GM18499 (cell line): ENCODE data around the gene ALB.

Source experiments
- ATAC-seq: cut with Tn5 transposase; IDR thresholded peaks from one replicate; pipeline ENCODE4 v1.9.1; 2021; ENCODE audit warnings: moderate number of reproducible peaks; ENCODE audit not compliant: insufficient read depth, unreplicated experiment

ALB gene

GRCh38 chr4:73447671-73448070 lies 43.6 kb downstream of the ALB start:
- ATAC-seq: no peak

GRCh38 chr4:73448448-73449203 lies 44.5 kb downstream of the ALB start:
- no peak for ATAC-seq

GRCh38 chr4:73450398-73451004 lies 46.4 kb downstream of the ALB start:
- ATAC-seq: no peak

- no peak for ATAC-seq
These were observed 47.3 kb downstream of the ALB start for GRCh38 chr4:73451404-73451803.

DNA sequence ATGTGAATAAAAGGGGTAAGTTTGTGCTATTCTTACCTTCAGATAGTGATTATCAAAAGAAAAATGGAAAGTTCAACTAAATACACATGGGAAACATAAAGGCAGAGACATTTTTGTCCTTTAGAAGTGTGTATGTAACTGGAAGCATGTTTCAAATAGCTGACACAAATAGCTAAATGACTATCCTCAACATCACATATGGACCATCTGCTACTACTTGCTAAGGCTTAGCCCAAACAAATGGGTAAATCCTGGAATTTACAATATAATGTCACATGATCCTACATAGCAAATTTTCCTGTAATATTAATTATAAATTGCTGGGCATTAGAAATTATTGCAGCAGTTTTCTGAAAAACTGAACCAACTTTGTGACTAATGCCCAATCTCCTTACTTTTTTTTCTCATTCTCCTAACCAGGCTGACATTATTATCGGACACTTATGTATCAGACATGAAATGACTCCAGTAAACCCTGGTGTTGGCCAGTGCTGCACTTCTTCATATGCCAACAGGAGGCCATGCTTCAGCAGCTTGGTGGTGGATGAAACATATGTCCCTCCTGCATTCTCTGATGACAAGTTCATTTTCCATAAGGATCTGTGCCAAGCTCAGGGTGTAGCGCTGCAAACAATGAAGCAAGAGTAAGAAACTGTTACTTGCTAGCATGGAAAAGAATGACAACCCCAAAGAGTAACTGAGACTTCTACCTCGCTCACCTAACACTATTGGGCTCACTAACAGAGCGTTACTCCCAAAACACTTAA lies 48.1 kb downstream of the ALB start:
- no peak for ATAC-seq

GRCh38 chr4:73452953-73453700 lies 49.0 kb downstream of the ALB start:
- ATAC-seq: no peak

DNA sequence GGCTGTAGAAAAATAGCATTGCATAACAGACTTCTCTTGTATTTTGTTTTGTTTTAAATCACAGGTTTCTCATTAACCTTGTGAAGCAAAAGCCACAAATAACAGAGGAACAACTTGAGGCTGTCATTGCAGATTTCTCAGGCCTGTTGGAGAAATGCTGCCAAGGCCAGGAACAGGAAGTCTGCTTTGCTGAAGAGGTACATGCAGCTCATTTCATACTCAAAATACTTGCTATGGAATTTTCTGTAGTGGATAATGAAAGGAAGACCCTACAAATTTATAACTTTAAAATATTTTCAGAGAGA lies 49.6 kb downstream of the ALB start:
- ATAC-seq: no peak

- ATAC-seq: no peak
These were observed 50.8 kb downstream of the ALB start for GRCh38 chr4:73454920-73455319.

DNA sequence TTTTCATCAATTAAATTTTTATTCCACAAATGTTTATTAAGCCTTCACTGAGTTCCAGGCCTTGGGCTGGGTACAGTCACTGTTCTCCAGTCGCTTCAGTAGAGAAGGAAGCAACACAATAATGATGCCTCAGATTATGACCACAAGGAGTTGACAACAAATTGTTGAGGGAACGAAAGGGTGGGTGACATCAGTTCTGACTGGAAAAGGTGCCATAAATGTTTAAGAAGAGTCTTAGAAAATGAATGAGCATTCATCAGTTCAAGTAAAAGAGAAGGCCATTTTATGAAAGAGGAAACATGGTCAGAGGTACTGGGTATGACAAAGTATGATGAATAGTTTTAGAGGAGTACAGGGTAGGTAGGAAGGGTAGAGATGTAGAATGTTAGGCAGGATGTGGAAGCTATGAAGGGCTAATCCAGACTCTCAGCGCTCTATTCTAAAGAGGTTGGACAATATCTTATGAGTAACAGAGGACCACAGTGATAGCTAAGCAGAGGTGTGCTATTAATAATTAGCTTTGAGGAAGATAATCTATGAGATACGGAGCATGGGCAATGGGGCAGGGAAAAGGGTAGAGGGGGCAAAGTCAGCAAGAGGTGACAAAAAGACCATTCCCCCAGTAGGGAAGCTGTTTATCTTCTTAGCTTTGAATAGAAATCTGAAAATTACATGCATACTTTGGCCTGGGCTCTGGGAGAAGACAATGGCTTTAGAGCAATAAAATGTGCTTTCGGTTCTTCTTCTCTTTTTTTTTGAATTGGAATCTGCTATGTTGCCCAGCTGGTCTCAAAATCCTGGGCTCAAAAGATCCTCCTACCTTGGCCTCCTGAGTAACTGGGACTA lies 52.3 kb downstream of the ALB start:
- no peak for ATAC-seq

DNA sequence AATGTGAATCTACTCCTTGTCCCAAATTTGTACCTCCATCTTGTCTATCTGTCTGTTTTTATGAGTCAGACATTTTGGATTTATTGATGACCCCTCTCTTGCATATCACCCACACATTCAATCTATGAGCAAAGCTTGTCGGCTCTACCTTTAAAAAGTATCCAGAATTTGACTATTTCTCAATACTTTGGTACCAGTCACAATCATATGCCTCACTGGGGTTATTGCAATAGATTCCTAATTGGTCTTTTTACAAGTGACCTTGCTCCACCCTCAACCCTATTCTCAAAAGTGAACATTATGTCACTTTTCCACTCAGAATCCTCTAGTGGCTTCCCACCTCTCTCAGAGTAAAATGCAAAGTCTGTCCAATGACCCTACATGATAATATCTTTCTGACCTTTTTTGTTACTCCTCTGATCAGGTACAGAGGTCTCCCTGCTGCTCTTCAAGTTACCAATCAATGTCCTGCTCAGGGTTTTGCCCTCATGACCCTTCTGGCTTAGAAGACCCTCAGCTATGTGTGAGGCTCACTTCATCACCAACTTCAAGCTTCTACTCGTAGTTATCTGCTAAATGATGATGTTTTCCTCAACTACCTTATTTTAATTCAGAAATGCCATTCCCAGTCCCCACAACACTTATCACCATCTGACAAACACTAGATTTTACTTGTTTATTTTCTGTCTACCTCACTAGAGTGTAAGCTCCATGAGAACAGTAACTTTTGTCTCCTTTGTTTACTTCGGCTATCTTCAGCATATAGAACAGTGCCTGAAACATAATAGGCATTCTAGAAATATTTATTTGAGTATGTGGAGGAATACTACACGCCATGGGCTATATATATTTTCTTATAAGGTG lies 54.3 kb downstream of the ALB start:
- ATAC-seq: no peak

- no peak for ATAC-seq
These were observed 54.9 kb downstream of the ALB start for GRCh38 chr4:73459048-73459421.

GRCh38 chr4:73460913-73461522 lies 56.9 kb downstream of the ALB start:
- ATAC-seq: no peak

GRCh38 chr4:73468170-73468569 lies 64.1 kb downstream of the ALB start:
- ATAC-seq: no peak

- no peak for ATAC-seq
These were observed 66.6 kb downstream of the ALB start for GRCh38 chr4:73470728-73471127.
